Stomach (tissue), 4 donors: ENCODE results near the gene LHB.

Experiments
- EP300 ChIP-seq: sonication (generic); formaldehyde crosslinking; IDR thresholded peaks from one replicate; pipeline ENCODE4 v1.6.1; 2017; ENCODE audit warnings: antibody characterized with exemption
- POLR2A ChIP-seq, 4 donors: fragments of 450-650 bp; IDR thresholded peaks; one replicate each; pipeline ENCODE4 v1.6.1; 2016; ENCODE audit warnings: antibody characterized with exemption in 4 of 4, control low read depth in 2 of 4, mild to moderate bottlenecking in 1 of 4, moderate library complexity in 1 of 4
- POLR2AphosphoS5 ChIP-seq, 3 donors: sonication (generic); formaldehyde crosslinking; IDR thresholded peaks; one replicate each; pipeline ENCODE4 v1.6.1; 2016; ENCODE audit warnings: antibody characterized with exemption in 3 of 3
- TF ChIP-seq, protein P1 (sequence below), 7 experiments: fragments of 450-650 bp in 4 of 7; fragments of 200-600 bp in 3 of 7; sonication (generic) in 3 of 7; IDR thresholded peaks; one replicate each; pipeline ENCODE4 v1.5.1; 2016 to 2019; ENCODE audit warnings: antibody characterized with exemption in 7 of 7, control low read depth in 2 of 7, mild to moderate bottlenecking in 1 of 7

- TF ChIP-seq, protein P1, sequence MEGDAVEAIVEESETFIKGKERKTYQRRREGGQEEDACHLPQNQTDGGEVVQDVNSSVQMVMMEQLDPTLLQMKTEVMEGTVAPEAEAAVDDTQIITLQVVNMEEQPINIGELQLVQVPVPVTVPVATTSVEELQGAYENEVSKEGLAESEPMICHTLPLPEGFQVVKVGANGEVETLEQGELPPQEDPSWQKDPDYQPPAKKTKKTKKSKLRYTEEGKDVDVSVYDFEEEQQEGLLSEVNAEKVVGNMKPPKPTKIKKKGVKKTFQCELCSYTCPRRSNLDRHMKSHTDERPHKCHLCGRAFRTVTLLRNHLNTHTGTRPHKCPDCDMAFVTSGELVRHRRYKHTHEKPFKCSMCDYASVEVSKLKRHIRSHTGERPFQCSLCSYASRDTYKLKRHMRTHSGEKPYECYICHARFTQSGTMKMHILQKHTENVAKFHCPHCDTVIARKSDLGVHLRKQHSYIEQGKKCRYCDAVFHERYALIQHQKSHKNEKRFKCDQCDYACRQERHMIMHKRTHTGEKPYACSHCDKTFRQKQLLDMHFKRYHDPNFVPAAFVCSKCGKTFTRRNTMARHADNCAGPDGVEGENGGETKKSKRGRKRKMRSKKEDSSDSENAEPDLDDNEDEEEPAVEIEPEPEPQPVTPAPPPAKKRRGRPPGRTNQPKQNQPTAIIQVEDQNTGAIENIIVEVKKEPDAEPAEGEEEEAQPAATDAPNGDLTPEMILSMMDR (IDR thresholded peaks at IDR 0.05) = no peak
- no peak for TF ChIP-seq POLR2A (IDR thresholded peaks at IDR 0.05)
- no peak for TF ChIP-seq EP300
- no peak for TF ChIP-seq POLR2AphosphoS5 (IDR thresholded peaks at IDR 0.05)
Measured at GRCh38 chr19:48982280-48982679, 34.6 kb downstream of the LHB start.
